Right lung (tissue), 5 donors: ENCODE data around the gene VEGFA. TPM values are rescaled to one million over a fixed set of nuclear protein-coding genes. Genes with fewer than 3 reads are reported as not detected.

Experiments used
- DNase-seq, 2 donors: peaks; one replicate each; pipeline ENCODE4 v3.0.0-alpha.2; 2013
- polyA plus RNA-seq, 5 donors: library from polyadenylated mRNA; unstranded; fragments of 120-200 nt; gene quantifications; one replicate each; pipeline versions ENCODE4 v1.2.1 to v1.2.3, GENCODE V29; 2013; ENCODE audit warnings: inconsistent platforms in 1 of 5, low replicate concordance in 1 of 5; ENCODE audit not compliant: insufficient read length in 5 of 5, insufficient read depth in 1 of 5

VEGFA gene
- polyA plus RNA-seq, 5 donors = 215 to 361 (median 293) TPM

GRCh38 chr6:43737272-43738081 lies 32.5 kb upstream of the VEGFA start:
- DNase-seq = no peak

DNA sequence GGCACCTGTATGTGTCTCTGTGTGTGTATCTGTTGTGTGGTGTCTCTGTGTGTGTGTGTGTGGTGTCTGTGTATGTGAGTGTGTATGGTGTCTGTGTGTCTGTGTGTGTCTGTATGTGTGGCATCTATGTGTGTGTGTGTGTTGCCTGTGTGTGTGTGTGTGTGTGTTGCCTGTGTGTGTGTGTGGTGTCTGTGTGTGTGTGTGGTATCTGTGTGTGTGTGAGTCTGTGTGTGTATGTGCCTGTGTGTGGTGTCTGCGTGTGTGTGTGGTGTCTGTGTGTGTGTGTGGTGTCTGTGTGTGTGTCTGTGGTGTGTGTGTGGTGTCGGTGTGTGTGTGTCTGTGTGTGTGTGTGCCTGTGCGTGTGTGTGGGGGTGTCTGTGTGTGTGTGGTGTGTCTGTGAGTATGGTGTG lies 31.7 kb upstream of the VEGFA start:
- no peak for DNase-seq

- no peak for DNase-seq
Measured at GRCh38 chr6:43738877-43739641, 31.0 kb upstream of the VEGFA start.

DNA sequence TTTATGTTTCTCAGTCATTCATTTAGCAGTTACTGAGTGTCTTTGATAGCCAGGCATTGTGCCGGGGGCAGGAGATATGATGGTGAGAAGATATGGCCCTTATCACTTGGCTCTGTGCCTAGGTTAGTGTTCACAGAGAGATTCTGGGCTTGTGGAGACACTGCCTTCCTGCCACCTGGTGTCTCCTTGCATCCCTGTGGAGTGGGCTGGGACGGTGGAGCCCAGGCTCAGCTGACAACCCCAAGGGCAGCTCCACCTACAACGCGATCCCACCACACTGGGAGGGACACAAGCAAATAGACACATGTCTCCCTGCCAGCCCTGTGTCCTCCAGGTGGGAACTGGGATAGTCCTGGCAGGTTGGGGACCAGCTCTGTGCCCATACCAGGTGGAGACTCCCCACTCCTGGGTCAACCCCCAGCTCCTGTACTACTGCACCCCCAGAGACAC lies 30.3 kb upstream of the VEGFA start:
- DNase-seq = no peak

- DNase-seq = no peak
Measured at GRCh38 chr6:43740321-43740960, 29.6 kb upstream of the VEGFA start.

- no peak for DNase-seq
Measured at GRCh38 chr6:43740961-43741764, 28.8 kb upstream of the VEGFA start.

DNA sequence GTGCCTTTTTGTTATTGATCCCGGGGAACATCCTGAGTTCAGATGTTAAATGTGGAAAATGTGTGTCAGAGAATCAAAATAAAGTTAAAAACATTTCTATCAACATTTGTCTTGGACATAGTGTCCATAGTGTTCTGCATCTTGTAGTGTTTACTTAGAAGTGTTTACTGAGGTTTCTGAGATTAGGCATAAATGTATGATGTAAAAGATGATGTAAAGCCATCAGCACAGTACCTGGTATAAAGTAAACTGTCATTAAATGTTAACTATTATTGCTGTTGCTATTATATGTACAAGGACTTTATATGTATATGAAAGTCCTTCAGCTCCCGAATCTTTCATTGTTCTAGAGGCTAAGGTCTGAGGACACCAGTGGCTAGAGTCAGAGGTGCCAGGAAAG lies 28.2 kb upstream of the VEGFA start:
- DNase-seq = no peak

DNA sequence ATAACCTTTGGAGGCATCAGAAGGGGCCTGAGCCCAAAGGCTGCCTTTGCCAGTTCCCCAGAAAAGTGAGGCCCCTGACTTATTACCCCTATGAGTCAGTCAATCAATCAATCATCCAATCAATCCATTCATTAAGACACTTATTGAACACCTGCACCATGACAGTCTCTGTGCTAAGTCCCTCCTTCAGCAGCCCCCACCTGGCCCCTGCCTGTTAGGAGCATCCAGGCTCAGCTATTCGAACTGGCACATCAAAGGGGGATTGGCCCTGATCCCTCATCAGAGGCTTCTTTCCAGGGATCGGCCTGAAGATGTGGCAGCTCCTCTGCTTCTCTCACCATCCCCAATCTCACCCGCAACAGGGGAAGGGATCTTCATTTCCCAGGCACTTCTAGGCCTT lies 27.7 kb upstream of the VEGFA start:
- DNase-seq = no peak

GRCh38 chr6:43742931-43743632 lies 26.9 kb upstream of the VEGFA start:
- no peak for DNase-seq

DNA sequence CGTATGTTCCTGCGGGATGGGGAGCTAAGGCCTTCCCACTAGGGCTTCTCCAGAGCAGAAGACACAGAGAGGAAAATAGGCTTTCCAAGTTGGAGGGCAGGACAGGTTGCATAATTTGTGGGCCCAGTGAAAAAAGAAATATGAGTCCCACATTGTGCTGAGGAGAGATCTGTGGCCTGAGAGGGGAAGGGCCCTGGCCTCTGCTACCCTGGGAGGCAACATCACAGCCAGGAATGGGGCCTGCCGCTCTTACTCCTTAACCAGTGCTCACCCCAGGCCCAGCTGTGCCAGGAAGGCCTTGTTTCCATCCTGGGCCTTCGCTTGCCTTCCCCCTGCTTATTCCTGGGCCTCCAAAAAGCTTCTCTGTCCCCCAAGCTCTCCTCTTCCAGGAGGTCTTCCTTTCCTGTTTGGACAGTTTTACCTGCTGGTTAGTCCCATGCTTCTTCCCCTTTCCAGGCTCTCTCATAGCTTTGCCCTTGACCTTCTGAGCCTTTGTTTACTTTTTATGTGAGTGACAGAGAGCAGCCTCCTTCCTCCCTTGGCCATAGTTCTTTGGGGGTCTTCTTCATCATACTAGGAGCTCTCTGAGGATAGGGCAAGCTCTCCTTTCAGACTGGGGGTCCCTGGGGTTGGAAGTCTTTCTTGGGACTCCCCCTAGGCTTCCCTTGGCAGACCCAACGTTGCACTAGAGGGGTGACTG lies 26.2 kb upstream of the VEGFA start:
- DNase-seq = no peak

DNA sequence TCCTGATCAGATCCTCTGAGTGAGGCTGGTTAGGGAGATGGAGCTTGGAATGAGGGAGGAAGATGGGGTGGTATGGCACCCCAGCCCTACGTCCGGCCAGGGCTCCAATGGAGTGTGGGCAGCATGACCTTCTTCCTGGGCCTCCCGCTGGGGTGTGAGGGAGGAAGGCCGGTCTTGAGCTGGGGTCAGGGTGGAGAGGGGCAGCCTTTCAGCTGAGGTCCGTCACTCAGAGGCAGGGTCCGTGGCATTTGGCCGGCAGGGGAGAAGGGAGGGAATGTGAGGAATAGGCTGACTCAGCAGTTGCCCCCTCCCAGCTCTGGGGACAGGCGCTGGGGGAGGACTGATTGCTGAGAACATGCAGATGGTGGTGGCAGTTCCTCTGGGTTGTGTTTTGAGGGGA lies 25.5 kb upstream of the VEGFA start:
- DNase-seq = peak; percentile 55 to 68

GRCh38 chr6:43744931-43745727 lies 24.9 kb upstream of the VEGFA start:
- no peak for DNase-seq

- no peak for DNase-seq
Measured at GRCh38 chr6:43746071-43746470, 23.9 kb upstream of the VEGFA start.

DNA sequence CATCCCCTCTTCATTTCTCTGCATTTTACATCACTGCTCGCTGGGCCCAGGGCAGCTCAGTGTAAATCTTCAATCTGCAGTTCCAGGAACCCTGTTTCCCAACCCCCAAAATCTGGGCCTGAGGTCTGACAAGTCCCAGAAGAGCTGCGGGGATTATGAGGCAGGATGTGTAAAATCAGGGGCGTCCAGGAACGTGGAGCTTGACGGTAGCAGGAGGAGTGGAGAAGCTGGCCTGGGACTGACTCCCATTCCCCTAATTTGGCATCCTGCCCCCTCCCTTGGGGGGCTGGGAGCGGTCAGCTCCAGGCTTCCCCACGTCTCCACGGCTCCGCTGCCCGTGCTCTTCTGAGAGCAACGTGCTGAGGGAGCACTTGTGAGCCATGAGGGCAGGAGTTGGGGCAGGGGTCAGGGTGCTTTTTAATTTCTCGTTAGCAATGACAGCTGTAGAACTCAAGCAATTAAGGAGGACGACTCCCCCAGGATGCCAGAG lies 23.4 kb upstream of the VEGFA start:
- no peak for DNase-seq

GRCh38 chr6:43747784-43748183 lies 22.2 kb upstream of the VEGFA start:
- DNase-seq = no peak

DNA sequence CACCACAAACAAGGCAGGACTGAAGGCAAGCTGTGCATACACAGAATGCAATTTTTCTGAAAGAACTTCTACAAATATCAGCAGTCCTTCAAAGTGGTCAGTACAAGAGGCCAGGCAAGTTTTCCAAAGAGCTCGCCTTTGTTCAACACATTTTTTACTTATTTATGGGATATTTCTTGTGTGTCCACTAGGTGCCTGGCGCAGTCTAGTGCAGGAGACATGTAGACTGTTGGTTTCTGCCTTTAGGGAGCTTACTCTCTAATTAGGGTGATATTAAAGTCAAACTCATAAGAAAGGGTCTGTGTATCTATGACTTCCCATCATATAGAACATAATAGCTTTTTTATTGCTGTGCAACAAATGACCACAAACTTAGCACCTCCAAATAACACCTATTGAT lies 21.2 kb upstream of the VEGFA start:
- no peak for DNase-seq

- DNase-seq = no peak
Measured at GRCh38 chr6:43749461-43749860, 20.6 kb upstream of the VEGFA start.

- no peak for DNase-seq
Measured at GRCh38 chr6:43750622-43751021, 19.4 kb upstream of the VEGFA start.

DNA sequence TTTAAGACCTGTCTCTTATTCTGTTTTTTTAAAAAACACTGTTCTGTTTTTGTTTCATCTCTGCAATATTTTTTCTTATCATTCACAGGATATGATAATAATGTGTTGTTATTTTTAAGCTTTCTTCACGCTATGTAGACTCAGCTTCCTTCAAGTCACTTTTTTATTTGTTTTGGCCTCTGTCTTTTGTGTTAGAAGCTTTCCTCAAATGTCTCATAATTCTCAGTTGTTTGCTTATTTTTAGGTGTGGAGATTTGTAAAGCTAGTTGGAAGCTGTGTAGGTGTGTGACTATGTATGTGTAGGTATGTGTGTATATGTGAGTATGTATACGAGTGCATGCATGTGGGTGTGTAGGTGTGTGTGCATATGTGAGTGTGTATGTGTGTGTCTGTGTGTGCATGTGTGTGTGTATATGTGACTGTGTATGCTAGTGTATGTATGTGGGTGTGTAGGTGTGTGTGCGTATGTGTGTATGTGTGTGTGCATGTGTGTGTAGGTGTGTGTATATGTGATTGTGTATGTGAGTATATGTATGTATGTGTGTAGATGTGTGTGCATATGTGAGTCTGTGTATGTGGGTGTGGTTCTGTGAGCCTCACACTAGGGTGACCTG lies 16.3 kb upstream of the VEGFA start:
- no peak for DNase-seq
